ENCODE data around the gene MICU1.

MICU1 gene

DNA sequence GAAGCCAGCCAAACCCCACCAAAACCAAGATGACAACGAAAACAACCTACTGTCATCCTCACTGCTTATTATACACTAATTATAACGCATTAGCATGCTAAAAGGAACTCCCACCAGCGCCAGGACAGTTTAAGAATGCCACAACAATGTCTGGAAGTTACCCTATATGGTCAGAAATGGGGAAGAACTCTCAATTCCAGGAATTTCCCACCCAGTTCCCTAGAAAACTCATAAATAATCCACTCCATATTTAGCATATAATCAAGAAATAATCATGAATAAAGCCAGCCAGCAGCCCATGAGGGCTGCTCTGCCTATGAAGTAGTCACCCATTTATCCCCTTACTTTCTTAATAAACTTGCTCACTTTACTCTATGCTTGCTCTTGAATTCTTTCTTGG, 20.8 kb downstream of the MICU1 start:
- H3K4me1 ChIP-seq (ENCODE audit: insufficient read depth, poor library complexity, severe bottlenecking): no peaks in the 10 kb centered on the region
- no peak overlapping the region for H3K4me3 ChIP-seq (ENCODE audit: severe bottlenecking)
- TF ChIP-seq, protein P1, sequence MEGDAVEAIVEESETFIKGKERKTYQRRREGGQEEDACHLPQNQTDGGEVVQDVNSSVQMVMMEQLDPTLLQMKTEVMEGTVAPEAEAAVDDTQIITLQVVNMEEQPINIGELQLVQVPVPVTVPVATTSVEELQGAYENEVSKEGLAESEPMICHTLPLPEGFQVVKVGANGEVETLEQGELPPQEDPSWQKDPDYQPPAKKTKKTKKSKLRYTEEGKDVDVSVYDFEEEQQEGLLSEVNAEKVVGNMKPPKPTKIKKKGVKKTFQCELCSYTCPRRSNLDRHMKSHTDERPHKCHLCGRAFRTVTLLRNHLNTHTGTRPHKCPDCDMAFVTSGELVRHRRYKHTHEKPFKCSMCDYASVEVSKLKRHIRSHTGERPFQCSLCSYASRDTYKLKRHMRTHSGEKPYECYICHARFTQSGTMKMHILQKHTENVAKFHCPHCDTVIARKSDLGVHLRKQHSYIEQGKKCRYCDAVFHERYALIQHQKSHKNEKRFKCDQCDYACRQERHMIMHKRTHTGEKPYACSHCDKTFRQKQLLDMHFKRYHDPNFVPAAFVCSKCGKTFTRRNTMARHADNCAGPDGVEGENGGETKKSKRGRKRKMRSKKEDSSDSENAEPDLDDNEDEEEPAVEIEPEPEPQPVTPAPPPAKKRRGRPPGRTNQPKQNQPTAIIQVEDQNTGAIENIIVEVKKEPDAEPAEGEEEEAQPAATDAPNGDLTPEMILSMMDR (IDR thresholded peaks at IDR 0.05; ENCODE audit: poor library complexity, severe bottlenecking): no peak
- H3K36me3 ChIP-seq (ENCODE audit: low read depth): 0 out of 2 replicates have a peak, but pooled peaks cover 3% of the 10 kb centered on the region
- ATAC-seq (ENCODE audit: low read depth) (no peak), DNase-seq (ENCODE audit: low spot score) (no peak)
- no peaks in the 10 kb centered on the region for H3K9me3 ChIP-seq (ENCODE audit: severe bottlenecking)
- H3K27ac ChIP-seq (ENCODE audit: poor library complexity, severe bottlenecking): no peak overlapping the region
- no peaks in the 10 kb centered on the region for H3K27me3 ChIP-seq (ENCODE audit: insufficient read depth, poor library complexity, severe bottlenecking)

- no peak for DNase-seq (ENCODE audit: low spot score)
- H3K36me3 ChIP-seq (ENCODE audit: low read depth): no peaks in the 10 kb centered on the region
- no peak for ATAC-seq (ENCODE audit: low read depth)
- no peak overlapping the region for H3K4me3 ChIP-seq (ENCODE audit: severe bottlenecking)
- H3K9me3 ChIP-seq (ENCODE audit: severe bottlenecking): no peaks in the 10 kb centered on the region
- no peaks in the 10 kb centered on the region for H3K27me3 ChIP-seq (ENCODE audit: insufficient read depth, poor library complexity, severe bottlenecking)
- H3K4me1 ChIP-seq (ENCODE audit: insufficient read depth, poor library complexity, severe bottlenecking): no peaks in the 10 kb centered on the region
- TF ChIP-seq, protein P1 (IDR thresholded peaks at IDR 0.05; ENCODE audit: poor library complexity, severe bottlenecking): no peak
- no peak overlapping the region for H3K27ac ChIP-seq (ENCODE audit: poor library complexity, severe bottlenecking)
Observed at GRCh38 chr10:72601144-72601543, 24.7 kb downstream of the MICU1 start.

- Histone ChIP-seq H3K27me3 (ENCODE audit: insufficient read depth, poor library complexity, severe bottlenecking) (no peaks in the 10 kb centered on the region), H3K4me1 (ENCODE audit: insufficient read depth, poor library complexity, severe bottlenecking) (no peaks in the 10 kb centered on the region), H3K27ac (ENCODE audit: poor library complexity, severe bottlenecking) (no peak overlapping the region), H3K9me3 (ENCODE audit: severe bottlenecking) (no peaks in the 10 kb centered on the region), H3K4me3 (ENCODE audit: severe bottlenecking) (no peak overlapping the region), H3K36me3 (ENCODE audit: low read depth) (no peaks in the 10 kb centered on the region)
- ATAC-seq (ENCODE audit: low read depth): no peak
- DNase-seq (ENCODE audit: low spot score): no peak
- TF ChIP-seq, protein P1 (IDR thresholded peaks at IDR 0.05; ENCODE audit: poor library complexity, severe bottlenecking): no peak
Observed at GRCh38 chr10:72598769-72599701, 26.8 kb downstream of the MICU1 start.

DNA sequence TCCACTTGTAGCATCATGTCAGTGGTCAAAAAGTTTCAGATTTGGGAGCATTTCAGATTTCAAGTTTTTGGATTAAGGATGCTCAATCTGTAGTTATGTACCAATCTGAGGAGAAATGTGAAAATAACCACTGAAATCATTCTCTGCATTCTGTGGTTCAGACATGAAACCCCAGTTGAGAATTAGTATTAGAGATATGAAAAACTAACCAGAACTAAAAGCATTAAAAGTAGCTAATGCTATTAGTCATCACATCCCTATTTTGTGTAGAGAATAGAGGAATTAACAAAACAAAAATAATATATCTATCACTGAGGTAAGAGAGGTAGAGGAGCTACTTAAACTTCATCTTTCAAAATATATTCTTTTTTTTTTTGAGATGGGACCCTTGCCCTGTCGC, 28.0 kb downstream of the MICU1 start:
- Histone ChIP-seq H3K36me3 (ENCODE audit: low read depth) (no peaks in the 10 kb centered on the region), H3K4me3 (ENCODE audit: severe bottlenecking) (no peak overlapping the region), H3K27me3 (ENCODE audit: insufficient read depth, poor library complexity, severe bottlenecking) (no peaks in the 10 kb centered on the region), H3K27ac (ENCODE audit: poor library complexity, severe bottlenecking) (no peak overlapping the region), H3K9me3 (ENCODE audit: severe bottlenecking) (no peaks in the 10 kb centered on the region), H3K4me1 (ENCODE audit: insufficient read depth, poor library complexity, severe bottlenecking) (no peaks in the 10 kb centered on the region)
- ATAC-seq (ENCODE audit: low read depth): no peak
- TF ChIP-seq, protein P1 (IDR thresholded peaks at IDR 0.05; ENCODE audit: poor library complexity, severe bottlenecking): no peak
- no peak for DNase-seq (ENCODE audit: low spot score)

DNA sequence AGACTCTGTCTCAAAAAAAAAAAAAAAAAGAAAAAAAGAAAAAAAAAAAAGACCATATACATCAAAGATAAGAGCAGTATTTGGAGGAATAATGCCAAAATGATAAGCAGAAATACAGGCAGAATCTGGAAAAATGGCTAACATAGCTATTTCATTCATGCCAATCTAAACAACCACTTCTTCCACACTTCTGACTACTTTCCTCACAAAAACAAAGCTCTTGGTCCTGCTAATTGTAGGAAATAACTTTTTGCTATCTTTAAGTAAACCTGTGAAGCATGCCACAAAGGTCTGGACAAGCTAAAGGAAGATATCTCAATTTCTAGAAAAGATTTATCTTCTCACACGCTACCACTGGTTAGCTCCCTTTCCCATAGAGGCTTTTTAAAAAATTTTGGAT, 30.4 kb downstream of the MICU1 start:
- Histone ChIP-seq H3K27me3 (ENCODE audit: insufficient read depth, poor library complexity, severe bottlenecking) (no peaks in the 10 kb centered on the region), H3K36me3 (ENCODE audit: low read depth) (no peaks in the 10 kb centered on the region), H3K27ac (ENCODE audit: poor library complexity, severe bottlenecking) (no peak overlapping the region), H3K9me3 (ENCODE audit: severe bottlenecking) (no peaks in the 10 kb centered on the region), H3K4me3 (ENCODE audit: severe bottlenecking) (no peak overlapping the region), H3K4me1 (ENCODE audit: insufficient read depth, poor library complexity, severe bottlenecking) (no peaks in the 10 kb centered on the region)
- no peak for DNase-seq (ENCODE audit: low spot score)
- no peak for ATAC-seq (ENCODE audit: low read depth)
- TF ChIP-seq, protein P1 (IDR thresholded peaks at IDR 0.05; ENCODE audit: poor library complexity, severe bottlenecking): no peak
